GM18502 (cell line): ENCODE measurements around the gene LGR4.

ENCODE experiments used
- ATAC-seq: cut with Tn5 transposase; IDR thresholded peaks from one replicate; pipeline ENCODE4 v1.9.1; 2021; ENCODE audit warnings: mild to moderate bottlenecking; ENCODE audit not compliant: unreplicated experiment, poor library complexity

LGR4 gene

DNA sequence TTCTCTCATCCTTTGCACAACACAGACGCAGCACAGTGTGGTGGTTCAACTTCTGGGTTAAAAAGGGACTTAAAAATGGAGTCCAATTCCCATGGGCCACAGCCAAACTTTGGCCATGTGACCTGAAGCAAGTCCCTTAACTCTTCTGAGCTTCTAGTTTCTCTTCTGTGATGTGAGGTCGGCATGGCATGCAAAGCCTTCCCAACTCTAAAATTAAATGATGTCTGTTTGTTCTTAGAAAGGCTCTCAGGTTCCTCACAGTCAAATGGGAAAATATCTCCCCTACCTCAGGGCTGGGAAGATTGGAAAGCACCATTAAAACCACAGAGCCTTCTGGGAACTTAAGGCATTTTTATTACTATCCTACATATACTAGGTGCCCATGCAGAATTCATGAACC is 38.8 kb downstream of the LGR4 start:
- ATAC-seq: no peak

DNA sequence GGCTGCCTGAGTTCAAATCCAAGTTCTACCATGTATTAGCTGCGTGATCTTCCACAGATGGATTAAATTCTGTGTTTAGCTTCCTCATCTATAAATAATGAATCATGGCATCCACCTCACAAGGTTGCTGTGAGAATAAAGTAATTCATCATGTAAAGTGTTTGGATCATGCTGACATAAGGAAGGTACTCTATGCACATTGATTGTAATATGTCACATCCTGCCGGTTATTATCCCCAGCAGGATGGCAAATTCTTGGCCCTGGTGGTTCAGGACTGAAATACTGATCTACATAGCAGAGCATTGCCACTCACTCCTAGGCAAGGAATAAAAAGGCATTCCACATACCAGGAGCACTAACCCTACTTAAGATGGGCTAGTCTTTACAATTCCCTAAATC is 40.8 kb downstream of the LGR4 start:
- ATAC-seq: no peak

DNA sequence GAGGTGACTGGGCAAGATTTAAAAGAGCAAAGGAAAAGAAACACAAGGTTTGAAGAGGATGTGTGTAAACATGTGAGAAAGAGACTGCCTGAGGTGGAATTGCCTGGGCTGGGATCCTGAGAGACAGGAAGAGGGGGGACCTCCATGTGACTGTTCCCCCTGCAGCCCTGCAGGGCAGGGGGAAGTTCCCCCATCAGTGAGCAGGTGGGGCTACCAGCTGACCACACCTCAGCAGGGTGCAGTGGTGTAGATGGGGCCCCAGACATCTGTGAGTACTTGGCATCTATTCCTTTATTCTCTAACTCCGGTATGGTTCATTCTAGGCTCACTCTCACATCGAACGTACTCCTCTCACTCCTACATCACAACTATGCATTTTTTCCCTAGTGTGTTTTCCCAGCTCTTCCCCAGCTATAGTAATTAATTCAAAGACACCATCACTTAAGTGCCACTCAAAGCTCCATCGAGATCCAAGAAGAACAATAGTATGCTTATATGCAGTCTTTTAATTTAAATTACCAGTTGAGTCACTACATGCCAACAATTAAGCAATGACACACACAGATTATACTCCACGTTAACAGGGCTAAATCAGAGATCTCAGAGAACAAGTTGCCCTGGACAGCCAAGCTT is 42.7 kb downstream of the LGR4 start:
- no peak for ATAC-seq

DNA sequence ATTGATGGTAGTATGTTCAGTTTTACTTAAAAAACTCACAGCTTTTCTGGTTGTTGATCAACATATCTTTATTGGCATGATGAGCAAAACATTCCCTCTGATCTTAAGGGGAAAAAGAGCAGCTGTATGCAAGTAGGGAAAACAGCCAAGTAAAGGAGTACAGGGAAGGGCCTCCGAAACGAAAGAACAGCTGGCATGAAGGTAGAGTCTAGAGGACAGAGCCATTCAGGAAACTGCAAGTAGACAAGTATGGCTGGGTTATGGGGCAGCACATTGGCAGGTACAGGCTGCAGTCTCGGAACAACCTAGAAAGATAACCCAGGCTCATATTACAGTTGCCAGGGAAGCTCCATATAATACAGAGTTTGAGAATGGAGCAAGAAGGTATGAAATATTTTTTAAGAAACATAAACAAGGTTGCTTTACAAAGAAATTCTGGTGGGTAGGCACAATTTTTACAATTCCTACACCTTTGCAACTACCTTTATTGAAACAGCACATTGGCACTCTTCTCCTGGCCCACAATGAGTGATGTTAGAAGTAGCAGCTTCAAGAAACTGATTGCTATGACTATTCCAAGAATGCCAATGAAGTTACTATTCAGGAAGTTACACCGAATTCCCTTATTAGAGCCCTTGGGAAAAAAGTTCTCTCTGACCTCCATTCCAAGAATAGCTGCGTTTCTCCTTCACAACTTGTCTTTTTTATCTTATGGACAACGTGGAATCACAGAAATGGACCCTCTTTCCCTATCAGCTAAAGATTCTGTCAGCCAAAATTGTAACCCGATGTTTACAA is 45.2 kb downstream of the LGR4 start:
- ATAC-seq: no peak

DNA sequence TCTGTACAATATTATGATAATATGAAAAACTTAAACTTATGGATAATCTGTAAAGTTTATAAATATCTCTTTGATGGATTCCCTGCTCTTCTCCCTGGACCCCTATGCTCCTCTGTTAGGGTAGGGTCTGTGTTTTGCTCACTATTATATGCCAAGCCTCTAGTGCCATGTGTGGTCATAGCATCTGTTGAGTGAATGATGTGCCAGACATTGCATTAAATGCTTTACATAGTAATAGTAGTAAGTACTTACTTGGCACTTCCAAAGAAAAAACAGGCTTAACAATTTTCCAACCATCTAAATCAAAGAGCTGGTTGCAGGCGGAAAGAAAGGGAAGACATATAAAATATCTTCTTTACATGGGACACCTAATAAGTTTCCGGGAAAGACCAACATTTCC is 46.8 kb downstream of the LGR4 start:
- no peak for ATAC-seq

DNA sequence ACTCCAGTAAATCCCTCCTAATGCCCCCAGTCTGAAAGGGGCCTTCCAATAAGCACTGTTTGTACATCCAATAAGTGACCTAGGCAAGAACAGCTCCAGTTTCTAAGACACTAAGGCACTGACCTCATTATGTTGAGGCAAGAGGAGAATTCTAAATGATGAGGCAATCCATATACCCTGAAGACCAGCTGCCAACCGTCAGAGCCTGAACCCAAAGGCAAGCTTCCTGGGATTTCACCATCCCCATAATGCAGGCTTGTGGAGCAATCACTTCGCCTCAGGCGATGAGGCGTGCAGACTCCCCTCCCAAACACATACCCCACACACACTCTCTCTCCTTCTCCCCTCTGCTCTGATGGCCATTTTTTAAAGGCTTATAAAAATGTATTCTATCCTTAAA is 49.5 kb downstream of the LGR4 start:
- ATAC-seq: no peak

DNA sequence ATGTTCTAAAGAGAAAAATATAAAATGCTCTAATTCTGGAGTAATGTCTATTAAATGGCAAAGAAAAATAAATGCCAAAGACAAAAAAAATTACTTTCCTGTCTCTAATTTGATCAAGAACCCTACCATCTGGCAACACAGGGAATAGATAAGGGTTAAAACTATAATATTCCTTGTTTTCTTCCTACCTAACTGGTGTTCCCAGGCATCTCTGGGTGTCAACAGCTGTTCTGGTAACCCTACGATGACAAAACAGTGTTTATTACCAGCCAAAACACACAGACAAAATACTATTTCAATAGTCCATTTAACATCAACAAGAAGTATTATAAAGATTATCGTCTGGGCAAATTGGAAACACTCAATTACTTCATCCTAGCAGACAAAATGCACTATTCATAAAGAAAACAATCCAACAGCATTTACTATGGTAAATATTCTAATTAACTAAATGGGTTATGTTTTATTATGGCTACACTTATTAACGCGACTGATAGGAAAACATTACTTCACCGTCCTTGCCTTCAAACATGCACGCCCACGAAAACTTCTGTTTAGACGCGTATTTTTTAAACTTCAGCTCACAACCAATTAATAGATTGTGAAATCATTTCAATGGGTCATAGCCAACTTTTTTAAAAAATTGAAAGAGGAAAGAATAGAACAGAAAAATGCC is 50.6 kb downstream of the LGR4 start:
- ATAC-seq: no peak

DNA sequence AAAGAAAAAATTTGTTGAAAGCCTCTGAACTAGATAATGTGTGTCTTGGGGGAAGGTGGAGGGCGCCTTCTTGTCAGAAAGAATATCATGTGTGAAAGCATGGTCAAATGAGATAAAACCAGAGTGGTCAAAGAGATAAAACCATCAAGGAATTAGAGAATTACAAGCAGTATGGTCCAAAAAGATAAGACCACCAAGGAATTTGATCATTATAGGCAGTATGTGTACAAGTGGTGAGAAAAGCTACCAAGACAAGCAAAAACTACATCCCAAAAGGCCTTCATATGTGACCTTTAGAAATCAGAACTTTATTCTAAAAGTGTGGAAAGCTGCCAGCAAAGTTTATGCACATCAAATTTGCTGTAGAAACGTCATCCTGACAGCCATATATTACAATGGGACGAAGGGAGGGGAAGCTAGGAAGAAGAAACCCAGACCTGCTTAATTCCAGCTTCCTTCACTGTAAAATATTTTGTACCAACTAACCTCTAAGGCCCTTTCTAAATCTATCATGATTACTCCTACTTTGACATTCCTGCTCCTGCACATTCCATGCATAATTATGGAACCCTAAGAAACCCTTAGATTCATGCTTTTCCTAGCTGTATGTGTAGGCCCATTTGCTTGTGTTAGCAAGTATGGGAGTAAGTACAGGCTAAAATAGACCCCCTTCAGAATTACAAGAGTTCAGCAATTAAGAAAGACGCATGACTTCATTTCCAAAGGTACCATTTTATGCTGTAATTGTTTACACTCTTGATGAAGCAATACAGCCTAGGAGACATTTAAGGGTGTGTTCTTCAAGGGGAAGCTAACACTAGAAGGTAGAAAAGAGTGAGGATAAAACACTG is 51.6 kb downstream of the LGR4 start:
- no peak for ATAC-seq

DNA sequence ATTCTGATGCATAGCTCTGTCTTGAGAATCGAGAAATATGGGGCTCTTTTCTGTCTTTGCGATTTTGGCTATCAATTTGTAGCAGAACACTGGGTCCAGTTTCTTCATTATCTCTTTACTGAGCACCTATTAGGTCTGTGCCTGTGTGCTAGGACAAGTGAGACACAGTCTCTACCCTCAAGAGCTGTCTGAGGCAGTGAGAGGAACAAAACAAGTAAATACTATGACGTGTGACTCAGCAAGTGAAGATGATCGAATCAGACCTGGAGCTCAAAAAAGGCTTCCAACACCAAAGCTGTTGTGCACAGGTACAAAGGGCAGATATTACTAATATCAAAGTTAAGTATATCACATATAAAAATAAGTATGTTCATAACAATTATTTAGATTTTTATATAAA is 52.4 kb downstream of the LGR4 start:
- ATAC-seq: no peak

DNA sequence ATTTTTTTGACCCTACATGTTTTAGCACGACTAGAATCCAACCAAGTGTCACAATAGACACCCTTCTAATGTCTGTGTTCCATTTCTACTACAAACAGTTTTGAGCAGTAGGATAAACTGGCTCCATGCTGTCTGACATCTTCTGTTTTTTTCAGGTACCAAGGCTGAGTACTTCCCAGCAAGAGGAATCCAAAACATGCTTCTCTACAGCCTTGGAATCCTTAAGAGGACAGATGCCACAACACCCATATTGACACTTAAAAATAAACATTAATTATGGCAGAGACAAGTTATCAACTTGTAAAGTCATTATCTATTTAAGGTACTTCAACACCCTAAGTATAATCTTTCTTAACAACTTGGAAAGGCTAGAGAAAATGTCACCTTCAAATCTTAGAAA is 54.2 kb downstream of the LGR4 start:
- no peak for ATAC-seq

DNA sequence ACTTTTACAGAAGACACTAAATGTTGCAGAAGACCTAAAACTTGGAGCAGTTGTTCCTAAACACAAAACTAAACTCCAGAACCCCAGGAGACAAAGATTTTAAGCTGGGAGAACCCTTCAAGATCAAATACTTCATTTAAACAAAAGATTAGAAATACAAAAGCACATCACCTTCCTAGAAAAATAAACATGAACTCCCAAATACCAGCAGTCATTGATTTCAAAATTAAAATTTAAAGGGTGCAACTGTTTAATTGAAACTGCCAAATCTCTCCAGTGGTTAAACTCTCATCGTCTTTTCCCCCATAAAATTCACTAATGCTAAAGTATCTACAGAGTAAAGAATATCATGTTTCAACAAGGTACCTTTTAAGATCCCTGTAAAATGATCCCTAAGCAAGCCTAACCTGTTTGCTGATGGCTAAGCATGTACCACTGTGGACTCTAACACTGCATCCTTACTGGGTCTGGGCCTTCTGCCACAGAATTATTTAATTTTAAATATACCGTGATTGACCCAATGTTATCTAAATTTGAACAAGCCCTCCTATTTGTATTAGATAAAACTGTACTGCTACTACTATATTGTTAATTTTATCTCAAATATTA is 55.9 kb downstream of the LGR4 start:
- no peak for ATAC-seq

DNA sequence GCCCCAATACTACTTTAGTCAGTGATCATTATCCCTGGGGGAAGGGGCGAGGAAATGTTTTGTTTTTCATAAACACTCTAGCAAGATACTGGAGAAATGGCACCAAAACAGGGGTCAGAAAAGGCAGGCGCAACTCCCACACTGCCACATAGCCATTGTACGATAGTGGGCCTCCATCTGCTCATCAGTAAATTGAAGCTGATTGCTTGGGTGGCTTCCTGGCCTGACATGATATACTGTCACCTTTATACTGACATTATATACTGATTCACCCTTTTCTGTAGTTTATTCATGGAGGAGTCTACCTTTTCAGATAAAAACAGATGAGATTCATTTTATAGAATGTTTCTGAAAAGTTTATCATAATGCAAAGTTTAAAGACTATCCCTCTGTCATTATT is 57.9 kb downstream of the LGR4 start:
- no peak for ATAC-seq

DNA sequence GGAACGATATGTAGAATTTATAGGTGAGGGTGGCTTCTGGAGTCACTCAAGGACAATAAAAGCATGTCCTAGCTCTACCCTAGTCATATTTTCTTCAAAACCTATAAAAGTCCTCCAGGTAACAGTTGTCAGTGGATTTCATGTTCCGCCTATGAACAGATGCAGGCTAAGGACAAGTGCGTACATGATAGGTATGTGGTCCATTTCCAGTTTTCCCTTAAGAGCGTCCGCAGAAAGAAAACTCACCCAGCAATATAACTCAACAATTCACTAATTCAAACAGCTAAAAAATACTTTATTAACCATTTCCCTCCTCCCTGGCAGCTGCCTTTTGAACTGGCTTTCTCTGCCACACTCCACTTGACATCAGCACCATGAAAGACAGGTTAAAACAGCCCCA is 59.4 kb downstream of the LGR4 start:
- no peak for ATAC-seq

DNA sequence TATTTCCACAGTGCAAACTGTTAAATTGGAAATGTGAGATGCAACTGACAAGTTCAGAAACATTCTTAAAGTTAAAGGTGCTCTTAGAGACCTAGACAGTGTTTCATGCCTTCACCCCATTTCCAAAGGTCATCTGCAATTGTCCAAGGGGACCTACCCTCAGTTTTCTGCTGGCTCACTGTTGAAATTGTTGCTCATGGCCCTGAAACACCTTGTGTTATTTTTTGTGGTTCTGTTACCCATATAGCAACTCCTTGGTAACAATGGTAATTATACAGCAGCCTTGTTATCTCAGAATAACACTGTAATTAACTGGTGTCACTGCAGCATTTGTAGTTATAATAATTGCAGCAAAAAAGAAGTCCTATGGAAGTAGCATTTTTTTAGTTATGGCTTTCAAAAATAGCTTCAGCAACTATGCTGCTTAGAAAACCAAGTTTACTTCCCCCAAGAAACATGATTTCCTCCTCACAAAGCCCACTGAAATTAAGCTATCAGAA is 60.3 kb downstream of the LGR4 start:
- no peak for ATAC-seq

DNA sequence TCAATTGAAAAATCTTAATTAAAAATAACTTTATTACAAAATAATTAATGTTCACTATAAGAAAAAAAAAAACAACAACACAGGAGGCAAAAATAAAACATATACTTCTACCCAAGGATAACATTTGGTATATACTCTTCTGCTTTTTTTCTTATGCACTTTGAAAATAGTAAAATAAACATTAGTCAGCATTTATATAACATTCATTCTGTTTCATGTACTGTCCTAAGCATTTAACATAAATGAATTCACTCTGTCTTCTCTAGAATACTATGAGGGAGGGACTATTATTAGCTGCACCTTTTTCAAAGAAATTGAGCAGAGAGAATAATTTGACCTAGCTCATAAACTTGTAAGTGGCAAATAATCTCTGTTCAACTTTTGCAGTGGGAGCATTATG is 61.3 kb downstream of the LGR4 start:
- no peak for ATAC-seq

DNA sequence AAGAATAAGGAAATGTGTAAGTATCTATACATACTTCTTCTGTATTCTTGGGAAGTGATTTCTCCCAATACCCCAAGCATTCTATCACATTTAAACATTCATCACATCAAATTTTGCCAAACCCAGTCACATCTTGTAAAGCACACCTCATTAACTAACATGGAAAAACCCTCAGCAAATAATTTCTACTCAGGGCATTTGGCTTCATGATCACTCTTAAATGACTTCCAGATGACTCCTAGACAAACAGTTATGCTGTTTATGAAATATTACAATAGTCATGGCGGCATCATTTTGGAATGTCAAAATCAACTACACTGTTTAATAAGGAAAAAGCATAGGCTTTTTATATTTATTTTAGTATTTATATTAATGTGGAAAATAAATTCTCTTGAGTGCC is 62.3 kb downstream of the LGR4 start:
- ATAC-seq: no peak

DNA sequence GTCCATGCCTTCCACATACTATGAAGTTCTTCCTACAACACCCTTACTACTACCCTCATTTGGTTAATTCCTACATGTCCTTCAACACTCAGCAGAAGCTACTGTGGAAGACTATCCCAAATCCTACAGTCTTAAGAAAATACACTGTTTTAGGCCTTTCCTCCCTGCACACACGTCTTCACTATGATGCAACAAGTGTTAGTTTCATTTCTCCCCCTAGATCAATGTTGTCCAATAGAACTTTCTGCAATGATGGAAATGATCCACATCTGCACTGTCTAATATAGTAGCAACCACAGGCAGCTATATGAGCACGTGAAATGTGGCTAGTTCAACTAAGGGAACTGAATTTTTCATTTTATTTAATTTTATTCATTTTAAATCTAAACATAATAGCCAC is 62.8 kb downstream of the LGR4 start:
- no peak for ATAC-seq

DNA sequence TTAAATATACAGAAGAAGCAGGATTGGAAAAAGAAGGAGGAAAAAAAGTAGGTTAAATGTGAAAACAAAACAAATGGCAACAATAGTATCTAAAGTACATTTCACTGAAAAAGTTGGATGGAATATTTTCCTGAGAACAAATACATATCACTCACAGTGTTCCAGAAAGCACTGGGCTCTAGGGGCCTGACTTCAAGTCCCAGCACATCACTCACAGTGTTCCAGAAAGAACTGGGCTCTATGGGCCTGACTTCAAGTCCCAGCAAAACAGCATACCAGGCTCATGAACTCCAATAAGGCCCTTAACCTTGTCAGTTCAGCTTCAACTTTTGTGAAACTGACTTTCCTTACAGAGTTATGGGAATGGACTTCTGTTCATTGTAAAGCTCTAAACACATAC is 63.5 kb downstream of the LGR4 start:
- no peak for ATAC-seq

DNA sequence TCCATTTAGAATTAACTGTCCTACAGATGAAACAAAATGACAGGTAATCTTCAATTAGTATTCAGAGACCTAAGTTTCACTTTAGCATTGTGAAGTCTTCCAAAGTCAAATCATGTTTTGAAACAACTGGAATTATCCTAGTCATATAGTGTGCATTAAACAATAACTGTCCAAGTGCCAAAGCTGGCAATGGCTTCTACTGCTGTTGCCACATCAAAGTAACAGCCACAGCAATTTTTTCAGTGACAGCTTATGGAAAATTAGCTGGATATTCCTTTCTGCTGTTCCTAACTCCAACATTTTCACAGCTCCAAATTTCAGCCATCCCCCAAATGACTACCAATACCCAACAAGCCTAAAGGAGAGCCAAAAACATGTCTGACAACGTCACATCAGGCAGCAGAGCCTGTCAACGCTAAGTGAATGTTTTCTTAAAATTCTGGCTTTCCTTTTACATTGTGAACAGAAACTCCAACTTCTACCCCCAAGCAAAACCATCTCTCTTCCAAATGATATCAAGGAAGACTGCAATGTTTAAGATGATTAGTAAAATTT is 64.3 kb downstream of the LGR4 start:
- no peak for ATAC-seq
